CD4-positive, CD25-positive, alpha-beta regulatory T cell (primary cell): ENCODE data around the gene PCDHA13. TPM values are rescaled to one million over a fixed set of nuclear protein-coding genes. Genes with fewer than 3 reads are reported as not detected.
A peak's percentile ranks its signal among the peaks of the same experiment; 100 is the strongest.
"Not testable (repeated sequence)": the region's sequence is repeated elsewhere in the genome, so short reads cannot be mapped to it uniquely, and the experiment has no call there.

Experiments used
- ATAC-seq, 2 donors: fragments of 150-1000 bp; cut with Tn5 transposase; one replicate each; pipeline ENCODE4 v1.10.0; 2021; ENCODE audit warnings: low read depth in 2 of 2, moderate number of reproducible peaks in 2 of 2, moderate library complexity in 1 of 2
- DNase-seq, 3 donors: peaks; one replicate each; pipeline versions ENCODE4 v3.0.0 to v3.0.0-alpha.2; 2012 to 2022; ENCODE audit warnings: mixed read lengths in 1 of 3
- H3K27ac ChIP-seq: one replicate; pipeline ENCODE4 v1.7.0; 2013; ENCODE audit warnings: mild to moderate bottlenecking, low read length; ENCODE audit not compliant: insufficient read depth, poor library complexity, severe bottlenecking
- H3K27me3 ChIP-seq: one replicate; pipeline ENCODE4 v1.7.0; 2013; ENCODE audit warnings: low read length; ENCODE audit not compliant: control insufficient read depth, insufficient read depth
- H3K36me3 ChIP-seq: one replicate; pipeline ENCODE4 v1.7.0; 2013; ENCODE audit warnings: mild to moderate bottlenecking, low read length, moderate library complexity; ENCODE audit not compliant: control insufficient read depth, insufficient read depth
- H3K4me1 ChIP-seq: 2 replicates; pipeline ENCODE4 v1.7.0; 2013; ENCODE audit warnings: mild to moderate bottlenecking, low read length; ENCODE audit not compliant: insufficient read depth, control insufficient read depth, poor library complexity, severe bottlenecking
- H3K4me3 ChIP-seq: one replicate; pipeline ENCODE4 v1.7.0; 2013; ENCODE audit warnings: low read depth, mild to moderate bottlenecking, low read length, moderate library complexity
- H3K9me3 ChIP-seq, 2 experiments: 1 replicate in 1 of 2; 2 replicates in 1 of 2; pipeline ENCODE4 v1.7.0; 2013; ENCODE audit warnings: low read length in 2 of 2, mild to moderate bottlenecking in 1 of 2, moderate library complexity in 1 of 2; ENCODE audit not compliant: control insufficient read depth in 2 of 2
- H3K27ac Mint-ChIP-seq, 3 donors: one replicate each; pipeline ENCODE4 v1.8.0; 2020 to 2022; ENCODE audit warnings: mild to moderate bottlenecking in 3 of 3, mixed read lengths in 3 of 3, moderate library complexity in 2 of 3
- H3K27me3 Mint-ChIP-seq: one replicate; pipeline ENCODE4 v1.8.0; 2022; ENCODE audit warnings: mild to moderate bottlenecking, mixed read lengths
- H3K36me3 Mint-ChIP-seq: one replicate; pipeline ENCODE4 v1.8.0; 2020; ENCODE audit warnings: mixed read lengths
- H3K4me1 Mint-ChIP-seq, 4 donors: one replicate each; pipeline ENCODE4 v1.8.0; 2020 to 2022; ENCODE audit warnings: mixed read lengths in 4 of 4, mild to moderate bottlenecking in 1 of 4
- H3K4me3 Mint-ChIP-seq, 4 donors: one replicate each; pipeline ENCODE4 v1.8.0; 2020 to 2022; ENCODE audit warnings: mild to moderate bottlenecking in 4 of 4, mixed read lengths in 4 of 4, moderate library complexity in 3 of 4
- H3K9me3 Mint-ChIP-seq, 7 donors: one replicate each; pipeline ENCODE4 v1.8.0; 2020 to 2022; ENCODE audit warnings: mixed read lengths in 7 of 7, mild to moderate bottlenecking in 3 of 7, moderate library complexity in 2 of 7
- polyA plus RNA-seq, 4 donors: library from polyadenylated mRNA; unstranded; fragments of 300-500 nt; fragmentation: Illumina TruSeq; gene quantifications; one replicate each; pipeline ENCODE4 v1.2.3, GENCODE V29; 2021
- total RNA-seq: library from RNA; stranded (reverse); gene quantifications from one replicate; pipeline ENCODE4 v1.2.3, GENCODE V29; 2022

The PCDHA13 gene
- total RNA-seq, result not detected
- polyA plus RNA-seq, result not detected

- Mint-ChIP-seq H3K27ac (no peak within 1 kb of the TSS), H3K4me3 (no peak within 1 kb of the TSS), H3K27me3 (no peaks in the 10 kb centered on the region), H3K36me3 (peaks cover 3% of the 10 kb centered on the region), H3K4me1 (no peaks in the 10 kb centered on the region), H3K9me3 (peaks cover 4 to 27% (median 15%) of the 10 kb centered on the region in 7 donors)
- Histone ChIP-seq H3K9me3 (peaks cover 11 to 27% of the 10 kb centered on the region in 2 experiments), H3K27ac (no peak within 1 kb of the TSS), H3K4me1 (no peaks in the 10 kb centered on the region), H3K27me3 (no peaks in the 10 kb centered on the region), H3K4me3 (no peak within 1 kb of the TSS), H3K36me3 (no peaks in the 10 kb centered on the region)
- DNase-seq (no peak), ATAC-seq (no peak)
These were observed at the start of gene PCDHA13 for GRCh38 chr5:140881889-140882590. PCDHA13 (plus strand) TSS chr5:140882124; CDS start chr5:140882269, 145 bp downstream.

DNA sequence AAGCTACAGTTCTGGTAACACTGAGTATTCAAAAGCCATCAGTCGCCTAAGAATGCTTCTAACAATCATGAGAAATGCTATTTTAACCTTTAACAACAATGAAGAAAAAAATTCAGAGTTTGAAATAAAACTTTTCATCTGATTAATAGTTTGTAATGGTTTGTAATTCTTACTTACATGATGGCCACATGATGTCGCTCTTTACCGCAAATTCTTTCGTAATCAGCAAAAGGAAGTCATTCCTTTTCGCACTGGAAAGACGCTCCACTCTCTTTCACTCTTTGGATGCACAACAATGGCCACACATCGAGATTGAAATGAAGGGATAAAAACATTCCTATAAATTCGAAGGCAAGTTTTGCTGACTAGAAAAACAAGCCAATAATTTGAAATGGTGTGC, 47.9 kb upstream of the PCDHA13 start, which contains the start of gene PCDHA7:
Gene PCDHA7, plus strand, starts transcription at position 277 of the 400 bp plus-strand sequence. Its CDS starts 115 bp downstream, at position 392.
- peaks cover 5% of the 10 kb centered on the region for H3K27me3 Mint-ChIP-seq
- H3K4me3 ChIP-seq, result no peak within 1 kb of the TSS

DNA sequence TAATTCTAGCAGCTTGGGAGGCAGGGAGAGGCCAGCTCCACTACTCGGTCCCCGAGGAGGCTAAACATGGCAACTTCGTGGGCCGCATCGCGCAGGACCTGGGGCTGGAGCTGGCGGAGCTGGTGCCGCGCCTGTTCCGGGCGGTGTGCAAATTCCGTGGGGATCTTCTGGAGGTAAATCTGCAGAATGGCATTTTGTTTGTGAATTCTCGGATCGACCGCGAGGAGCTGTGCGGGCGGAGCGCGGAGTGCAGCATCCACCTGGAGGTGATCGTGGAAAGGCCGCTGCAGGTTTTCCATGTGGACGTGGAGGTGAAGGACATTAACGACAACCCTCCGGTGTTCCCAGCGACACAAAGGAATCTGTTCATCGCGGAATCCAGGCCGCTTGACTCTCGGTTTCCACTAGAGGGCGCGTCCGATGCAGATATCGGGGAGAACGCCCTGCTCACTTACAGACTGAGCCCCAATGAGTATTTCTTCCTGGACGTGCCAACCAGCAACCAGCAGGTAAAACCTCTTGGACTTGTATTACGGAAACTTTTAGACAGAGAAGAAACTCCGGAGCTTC, 47.4 kb upstream of the PCDHA13 start:
- DNase-seq, H3K4me3 ChIP-seq, H3K27ac Mint-ChIP-seq, H3K27me3 ChIP-seq, H3K36me3 ChIP-seq, H3K27me3 Mint-ChIP-seq, H3K4me1 ChIP-seq, H3K4me1 Mint-ChIP-seq, H3K36me3 Mint-ChIP-seq, ATAC-seq, H3K4me3 Mint-ChIP-seq, H3K27ac ChIP-seq: not testable (repeated sequence)
- peaks cover 1 to 27% (median 5%) of the 10 kb centered on the region in 7 donors for H3K9me3 Mint-ChIP-seq
- peaks cover 12 to 22% of the 10 kb centered on the region in 2 experiments for H3K9me3 ChIP-seq

More for the DNA sequence above, 47.9 kb upstream of the PCDHA13 start, which contains the start of gene PCDHA7:
- no peaks in the 10 kb centered on the region for H3K36me3 ChIP-seq
- no peak within 1 kb of the TSS for H3K27ac Mint-ChIP-seq
- H3K9me3 ChIP-seq, result peaks cover 12 to 22% of the 10 kb centered on the region in 2 experiments
- H3K4me1 ChIP-seq, result no peaks in the 10 kb centered on the region
- H3K4me1 Mint-ChIP-seq, result no peaks in the 10 kb centered on the region
- DNase-seq (no peak), ATAC-seq (no peak)
- no peak within 1 kb of the TSS for H3K27ac ChIP-seq
- no peaks in the 10 kb centered on the region for H3K36me3 Mint-ChIP-seq
- no peak within 1 kb of the TSS for H3K4me3 Mint-ChIP-seq
- peaks cover 1 to 28% (median 5%) of the 10 kb centered on the region in 7 donors for H3K9me3 Mint-ChIP-seq
- H3K27me3 ChIP-seq, result peaks cover 3% of the 10 kb centered on the region

- H3K36me3 Mint-ChIP-seq, result no peaks in the 10 kb centered on the region
- Histone ChIP-seq H3K36me3 (no peaks in the 10 kb centered on the region), H3K27me3 (peaks cover 3% of the 10 kb centered on the region), H3K4me1 (no peaks in the 10 kb centered on the region), H3K27ac (no peak overlapping the region), H3K9me3 (peaks cover 12 to 19% of the 10 kb centered on the region in 2 experiments), H3K4me3 (no peak overlapping the region)
- peaks cover 5% of the 10 kb centered on the region for H3K27me3 Mint-ChIP-seq
- H3K4me3 Mint-ChIP-seq, result no peak overlapping the region
- ATAC-seq (no peak), DNase-seq (no peak)
- H3K27ac Mint-ChIP-seq, result no peak overlapping the region
- H3K9me3 Mint-ChIP-seq, result peaks cover 2 to 30% (median 5%) of the 10 kb centered on the region in 7 donors
- H3K4me1 Mint-ChIP-seq, result no peaks in the 10 kb centered on the region
These were observed 46.1 kb upstream of the PCDHA13 start for GRCh38 chr5:140835622-140836510.

- no peaks in the 10 kb centered on the region for H3K27me3 Mint-ChIP-seq
- H3K36me3 ChIP-seq, result no peaks in the 10 kb centered on the region
- no peak within 1 kb of the TSS for H3K27ac Mint-ChIP-seq
- peak within 1 kb of the TSS in 1 of 4 donors; percentile 24 for H3K4me3 Mint-ChIP-seq
- no peaks in the 10 kb centered on the region for H3K4me1 ChIP-seq
- no peak within 1 kb of the TSS for H3K27ac ChIP-seq
- no peak within 1 kb of the TSS for H3K4me3 ChIP-seq
- H3K4me1 Mint-ChIP-seq, result no peaks in the 10 kb centered on the region
- no peaks in the 10 kb centered on the region for H3K36me3 Mint-ChIP-seq
- DNase-seq (peak in 1 of 3 donors; percentile 5), ATAC-seq (no peak)
- peaks cover 0 to 21% (median 4%) of the 10 kb centered on the region in 7 donors for H3K9me3 Mint-ChIP-seq
- no peaks in the 10 kb centered on the region for H3K27me3 ChIP-seq
- peaks cover 3 to 8% of the 10 kb centered on the region in 2 experiments for H3K9me3 ChIP-seq
These were observed 40.7 kb upstream of the PCDHA13 start, which contains the start of gene PCDHA8 for GRCh38 chr5:140840978-140841962. PCDHA8 (plus strand) TSS chr5:140841187; CDS start chr5:140841322, 135 bp downstream.

- ATAC-seq (no peak), DNase-seq (no peak)
- Mint-ChIP-seq H3K9me3 (peaks cover 0 to 26% (median 7%) of the 10 kb centered on the region in 7 donors), H3K4me3 (no peak overlapping the region), H3K36me3 (no peaks in the 10 kb centered on the region), H3K4me1 (no peaks in the 10 kb centered on the region), H3K27me3 (no peaks in the 10 kb centered on the region), H3K27ac (no peak overlapping the region)
- Histone ChIP-seq H3K27ac (no peak overlapping the region), H3K36me3 (no peaks in the 10 kb centered on the region), H3K4me1 (no peaks in the 10 kb centered on the region), H3K4me3 (no peak overlapping the region), H3K9me3 (peaks cover 3 to 8% of the 10 kb centered on the region in 2 experiments), H3K27me3 (peaks cover 3% of the 10 kb centered on the region)
These were observed 38.9 kb upstream of the PCDHA13 start for GRCh38 chr5:140842798-140843733.
